Measurements from ENCODE around the gene KCNJ10. TPM values are rescaled to one million over a fixed set of nuclear protein-coding genes. Genes with fewer than 3 reads are reported as not detected.
A peak's percentile ranks its signal among the peaks of the same experiment; 100 is the strongest.

KCNJ10 gene
- total RNA-seq, 1 experiment from 2014 or later, result not detected

GRCh38 chr1:160084771-160085321 lies 14.9 kb upstream of the KCNJ10 start:
- DNase-seq (ENCODE audit: low read depth), result no peak

GRCh38 chr1:160083968-160084770 lies 14.2 kb upstream of the KCNJ10 start:
- no peak for DNase-seq (ENCODE audit: low read depth)

GRCh38 chr1:160082926-160083325 lies 13.0 kb upstream of the KCNJ10 start:
- DNase-seq (ENCODE audit: low read depth), result no peak

GRCh38 chr1:160082487-160082886 lies 12.5 kb upstream of the KCNJ10 start:
- DNase-seq (ENCODE audit: low read depth), result no peak

- DNase-seq (ENCODE audit: low read depth), result peak; percentile 20
Measured at GRCh38 chr1:160081261-160081936, 11.4 kb upstream of the KCNJ10 start, which contains the start of gene KCNJ9. TSS of gene KCNJ9 (plus strand) at chr1:160081538. CDS start at chr1:160084031, 2,493 bp downstream.

GRCh38 chr1:160080381-160081100 lies 10.6 kb upstream of the KCNJ10 start:
- DNase-seq (ENCODE audit: low read depth), result no peak

GRCh38 chr1:160079448-160079847 lies 9.5 kb upstream of the KCNJ10 start:
- DNase-seq (ENCODE audit: low read depth), result no peak

- peak; percentile 30 for DNase-seq (ENCODE audit: low read depth)
Measured at GRCh38 chr1:160078512-160079195, 8.7 kb upstream of the KCNJ10 start.

- no peak for DNase-seq (ENCODE audit: low read depth)
Measured at GRCh38 chr1:160077486-160077885, 7.5 kb upstream of the KCNJ10 start.

- peak; percentile 16 for DNase-seq (ENCODE audit: low read depth)
Measured at GRCh38 chr1:160076295-160076694, 6.3 kb upstream of the KCNJ10 start.

- no peak for DNase-seq (ENCODE audit: low read depth)
Measured at GRCh38 chr1:160075836-160076235, 5.9 kb upstream of the KCNJ10 start.

- DNase-seq (ENCODE audit: low read depth), result no peak
Measured at GRCh38 chr1:160074865-160075264, 4.9 kb upstream of the KCNJ10 start.

- DNase-seq (ENCODE audit: low read depth), result no peak
Measured at GRCh38 chr1:160071289-160071688, 1.3 kb upstream of the KCNJ10 start.

GRCh38 chr1:160070243-160071163 lies 543 bp upstream of the KCNJ10 start:
- peak; percentile 31 for DNase-seq (ENCODE audit: low read depth)

- DNase-seq (ENCODE audit: low read depth), result no peak
Measured at GRCh38 chr1:160068225-160068624, 1.7 kb downstream of the KCNJ10 start.

- no peak for DNase-seq (ENCODE audit: low read depth)
Measured at GRCh38 chr1:160066829-160067745, 2.9 kb downstream of the KCNJ10 start.

GRCh38 chr1:160064746-160065145 lies 5.2 kb downstream of the KCNJ10 start:
- DNase-seq (ENCODE audit: low read depth), result no peak

- no peak for DNase-seq (ENCODE audit: low read depth)
Measured at GRCh38 chr1:160064164-160064563, 5.8 kb downstream of the KCNJ10 start.

- no peak for DNase-seq (ENCODE audit: low read depth)
Measured at GRCh38 chr1:160063176-160063575, 6.8 kb downstream of the KCNJ10 start.

GRCh38 chr1:160062230-160062532 lies 7.8 kb downstream of the KCNJ10 start:
- DNase-seq (ENCODE audit: low read depth), result no peak

Measured in M059J (cell line).